Mesangial cell (primary cell): ENCODE measurements around the gene RPL28. TPM values are rescaled to one million over a fixed set of nuclear protein-coding genes. Genes with fewer than 3 reads are reported as not detected.

Experiments used
- total RNA-seq: library from RNA; depleted of rRNA; stranded (reverse); fragments of >200 nt; gene quantifications from 2 replicates; pipeline ENCODE4 v1.2.3, GENCODE V29; 2015

RPL28 gene
- 446 and 474 TPM in 2 replicates for total RNA-seq

DNA sequence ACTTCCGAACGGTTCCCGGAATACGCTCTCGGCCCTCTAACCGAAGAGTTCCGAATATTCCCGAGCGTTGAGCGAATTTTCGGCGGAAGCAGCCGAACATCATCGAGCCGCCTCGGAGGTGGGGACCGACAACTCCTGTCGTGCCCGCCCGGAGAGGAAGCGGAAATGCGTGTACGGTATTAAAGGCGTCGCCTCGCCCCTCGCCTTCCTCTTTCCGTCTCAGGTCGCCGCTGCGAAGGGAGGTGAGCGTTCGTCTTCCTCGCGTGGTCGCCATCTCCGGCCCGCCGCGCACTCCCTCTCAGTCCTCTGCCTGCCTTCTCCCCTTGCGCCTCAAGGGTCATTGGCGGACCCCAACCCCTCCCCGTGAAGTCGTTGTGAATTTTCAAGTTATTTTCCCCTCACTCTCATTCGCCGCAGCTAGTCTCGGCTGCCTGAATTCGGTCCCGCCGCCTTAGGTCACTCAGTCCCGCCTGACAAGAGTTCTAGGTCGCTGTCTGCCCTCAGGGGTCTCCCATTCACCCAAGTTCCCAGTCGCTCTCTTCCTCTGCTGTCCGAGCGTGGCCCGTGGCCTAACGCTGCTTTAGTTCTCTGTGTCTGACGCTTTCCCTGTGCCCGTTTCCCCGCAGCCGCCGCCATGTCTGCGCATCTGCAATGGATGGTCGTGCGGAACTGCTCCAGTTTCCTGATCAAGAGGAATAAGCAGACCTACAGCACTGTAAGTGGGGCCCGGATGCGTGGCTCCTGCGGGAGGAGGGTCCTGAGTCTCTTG is at the start of gene RPL28:
TSS of gene RPL28 (plus strand) at position 209 of the 769 bp plus-strand sequence. CDS start at position 635, 426 bp downstream.

DNA sequence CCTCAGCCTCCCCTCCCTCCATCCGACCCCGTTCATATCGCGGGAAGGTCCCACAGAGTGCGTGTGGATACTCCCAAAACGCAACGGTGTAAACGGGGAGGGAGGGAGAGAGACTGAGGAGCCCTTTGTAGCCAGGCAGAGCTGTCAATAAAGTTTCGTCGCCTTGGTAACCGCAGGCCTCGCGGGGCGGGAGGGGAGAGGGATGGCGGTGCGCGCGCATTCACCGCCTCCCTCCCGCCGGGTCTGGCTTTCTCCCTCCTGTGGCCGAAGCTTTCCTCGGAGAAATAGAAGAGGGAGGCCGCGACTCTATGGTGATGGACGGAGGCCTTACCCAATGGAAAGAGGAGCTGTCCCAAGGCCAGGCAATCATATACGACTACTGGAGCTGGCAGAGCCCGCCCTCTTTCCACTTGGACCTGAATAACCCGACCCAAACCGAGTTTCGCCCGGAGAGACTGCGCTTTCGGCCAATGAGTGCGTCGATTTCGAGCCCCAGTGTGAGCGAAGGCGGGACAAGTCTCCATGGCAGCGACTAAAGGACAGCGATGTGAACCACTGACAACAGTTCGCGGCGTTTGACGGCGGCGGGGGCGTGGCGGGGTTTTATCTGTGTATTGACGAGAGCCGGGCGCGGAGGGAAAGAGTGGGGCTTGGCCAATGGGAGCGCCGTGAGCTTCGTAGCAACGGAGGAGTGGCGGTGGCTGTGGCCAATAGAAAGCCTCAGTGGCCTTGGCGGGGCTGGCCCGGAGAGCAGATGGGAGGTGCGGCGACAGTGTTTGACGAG is 46.4 kb upstream of the RPL28 start, which contains the start of gene KMT5C:
TSS of gene KMT5C (plus strand) at position 772 of the 784 bp plus-strand sequence. CDS start 2,061 bp downstream, outside the sequence.

DNA sequence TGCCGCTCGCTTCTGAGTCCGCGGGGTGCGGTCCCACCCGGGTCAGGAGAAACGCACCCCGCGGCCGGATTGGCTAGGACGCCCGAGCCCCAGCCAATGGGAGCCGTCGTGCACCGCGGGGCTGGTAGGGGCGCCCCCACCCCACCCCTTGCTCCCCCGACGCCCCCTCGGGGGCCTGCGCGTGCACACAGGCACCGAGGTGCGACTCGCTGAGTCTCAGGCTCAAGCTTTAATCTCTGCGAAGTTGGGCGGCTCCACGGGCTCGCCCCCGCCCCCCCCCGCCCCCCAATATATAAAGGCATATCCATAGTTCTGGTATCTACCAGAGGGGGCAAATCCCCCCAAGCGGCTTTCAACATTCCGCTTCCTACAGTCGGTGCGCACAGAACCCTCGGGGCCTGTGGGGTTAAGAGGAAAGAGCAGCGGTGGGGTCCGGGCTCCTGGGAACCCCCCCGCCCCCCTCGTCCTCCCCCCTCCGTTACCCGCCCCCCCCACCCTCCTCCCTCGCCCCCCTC is 31.0 kb upstream of the RPL28 start, which contains the start of gene COX6B2:
TSS of gene COX6B2 (minus strand) at position 22 of the 515 bp plus-strand sequence. CDS start 198 bp downstream, outside the sequence.

DNA sequence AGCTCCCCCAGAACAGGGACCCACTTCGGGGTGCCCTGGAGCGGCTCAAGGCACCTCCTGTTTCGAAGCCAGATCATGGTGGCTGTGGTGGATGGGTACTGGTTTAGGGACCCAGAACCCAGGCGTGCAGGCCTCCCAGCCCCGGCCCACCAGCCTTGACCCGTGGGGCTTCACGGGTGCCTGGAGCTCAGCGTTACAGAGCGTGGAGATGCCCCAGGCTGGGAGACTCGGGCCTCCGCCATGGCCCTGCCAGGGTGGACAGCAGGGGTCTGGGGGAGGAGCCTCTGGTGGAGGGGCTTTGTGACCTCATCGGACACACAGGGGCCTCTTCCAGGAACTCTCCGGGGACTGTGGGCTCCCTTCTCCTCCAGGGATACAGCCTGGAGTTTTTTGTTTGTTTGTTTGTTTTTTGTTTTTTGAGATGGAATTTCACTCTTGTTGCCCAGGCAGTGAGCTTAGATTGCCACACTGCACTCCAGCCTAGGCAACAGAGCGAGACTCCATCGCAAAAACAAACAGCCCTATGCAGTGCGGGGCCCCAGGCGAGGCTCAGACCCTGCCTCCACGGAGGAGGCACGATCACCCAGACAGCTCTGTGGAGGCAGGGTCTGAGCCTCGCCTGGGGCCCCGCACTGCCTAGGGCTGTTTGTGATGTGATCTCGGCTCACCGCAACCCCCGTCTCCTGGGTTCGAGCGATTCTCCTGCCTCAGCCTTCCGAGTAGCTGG is 22.6 kb upstream of the RPL28 start, which contains the start of gene GARIN5B:
TSS of gene GARIN5B (minus strand) at position 271 of the 727 bp plus-strand sequence. CDS start at position 77, 194 bp downstream.

DNA sequence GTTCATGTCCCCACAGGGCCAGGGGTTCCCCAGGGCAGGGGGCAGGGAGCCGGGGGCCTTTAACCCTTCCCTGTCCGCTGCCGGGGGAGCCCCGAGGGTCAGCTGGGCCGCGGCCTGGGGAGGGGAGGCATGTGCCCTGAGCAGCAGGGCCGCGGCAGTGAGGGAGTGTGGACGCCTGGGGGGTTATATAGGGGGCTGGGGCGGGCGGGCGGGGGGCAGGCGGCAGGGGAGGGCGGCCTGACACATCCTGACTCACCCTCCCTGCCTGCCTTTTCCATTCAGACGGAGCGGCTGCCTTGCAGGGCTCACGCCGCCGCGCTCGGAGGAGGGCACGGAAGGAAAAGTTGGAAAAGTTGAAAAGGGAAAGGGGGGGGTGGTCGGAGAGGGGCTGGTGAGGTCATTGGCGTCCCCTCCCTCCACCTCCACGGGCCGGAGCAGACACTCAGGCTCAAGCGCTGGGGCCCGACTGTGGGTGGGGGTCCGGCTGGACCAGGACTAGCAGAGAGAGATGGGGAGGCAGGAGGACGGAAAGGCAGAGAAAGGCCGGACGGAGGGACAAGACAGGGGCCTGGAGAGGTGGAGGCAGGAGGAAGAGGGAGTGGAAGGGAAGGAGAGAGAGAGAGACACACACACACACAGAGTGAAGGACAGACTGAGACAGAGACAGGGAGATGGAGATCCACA is 15.3 kb upstream of the RPL28 start, which contains the start of gene IL11:
TSS of gene IL11 (minus strand) at position 159 of the 684 bp plus-strand sequence. CDS start at position 6, 153 bp downstream.

DNA sequence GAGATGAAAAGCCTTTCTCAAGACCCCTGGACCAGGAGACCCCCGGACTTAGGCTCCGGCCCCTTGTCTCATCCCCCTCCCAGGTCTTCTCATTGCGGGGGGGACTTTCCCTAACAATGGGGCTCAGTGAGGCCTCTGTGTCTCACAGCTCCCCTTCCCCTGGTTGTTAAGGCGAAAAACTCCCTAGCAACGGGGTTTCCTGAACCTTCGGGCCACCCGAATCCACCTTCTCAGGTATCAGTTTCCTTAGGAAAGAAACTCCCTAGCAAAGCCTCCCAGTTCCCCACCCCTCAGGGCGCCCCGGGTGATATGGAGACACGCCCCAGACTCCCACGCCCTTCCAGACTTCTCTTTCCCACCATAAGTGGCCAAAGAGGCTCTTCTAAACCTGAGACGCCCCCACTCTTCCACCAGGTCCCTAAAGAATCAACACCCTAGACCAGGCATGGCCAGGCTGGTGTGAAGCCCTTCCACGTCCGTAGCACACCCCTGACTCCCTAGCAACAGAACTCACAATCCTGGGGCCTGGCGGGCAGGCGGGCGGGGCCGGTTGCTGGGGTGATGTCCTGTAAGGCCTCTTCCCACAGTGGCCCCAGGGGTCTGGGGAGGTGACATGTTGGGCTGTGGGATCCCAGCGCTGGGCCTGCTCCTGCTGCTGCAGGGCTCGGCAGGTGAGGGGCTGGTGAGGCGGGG is 9.3 kb upstream of the RPL28 start, which contains the start of gene TMEM190:
TSS of gene TMEM190 (plus strand) at position 586 of the 693 bp plus-strand sequence. CDS start at position 614, 28 bp downstream.

DNA sequence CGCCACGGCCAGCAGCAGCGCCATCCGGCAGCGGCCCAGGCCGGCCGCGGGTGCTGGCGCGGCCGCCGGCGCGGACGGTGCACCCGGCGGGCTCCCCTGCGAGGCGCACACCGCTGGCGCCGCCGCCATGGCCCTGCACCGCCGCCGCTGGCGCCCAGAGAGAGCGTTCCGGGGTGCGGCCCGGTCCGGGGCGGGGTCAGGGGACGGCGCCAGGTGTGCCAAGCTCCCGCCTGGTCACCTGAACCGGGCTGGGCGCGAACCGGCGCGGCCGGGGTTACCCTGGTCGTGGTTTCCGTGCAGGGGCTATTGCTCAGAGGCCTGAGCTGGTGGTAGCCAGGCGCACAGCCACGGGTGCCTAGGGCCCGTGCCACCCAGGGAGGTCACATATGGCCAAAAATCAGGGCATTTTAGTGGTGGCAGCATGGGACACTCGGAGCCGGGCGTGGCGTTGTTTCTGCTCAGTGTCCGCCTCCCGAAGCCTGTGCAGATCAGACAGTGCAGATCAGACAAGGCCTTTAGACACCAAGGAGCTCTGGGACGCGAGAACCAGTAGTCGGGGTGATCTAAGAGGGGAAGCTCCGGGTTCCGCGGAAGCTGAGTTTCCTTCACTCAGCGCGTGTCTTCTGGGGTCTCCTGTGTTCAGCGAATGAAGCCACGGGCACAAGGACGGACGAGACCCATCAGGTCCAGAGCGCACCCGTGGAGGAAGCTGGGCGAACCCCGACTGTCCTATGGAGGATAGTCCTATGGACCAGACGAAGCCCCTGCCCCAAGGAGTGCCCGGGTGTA is 1.4 kb upstream of the RPL28 start, which contains the start of gene TMEM238:
TSS of gene TMEM238 (minus strand) at position 162 of the 789 bp plus-strand sequence. CDS start at position 129, 33 bp downstream.

DNA sequence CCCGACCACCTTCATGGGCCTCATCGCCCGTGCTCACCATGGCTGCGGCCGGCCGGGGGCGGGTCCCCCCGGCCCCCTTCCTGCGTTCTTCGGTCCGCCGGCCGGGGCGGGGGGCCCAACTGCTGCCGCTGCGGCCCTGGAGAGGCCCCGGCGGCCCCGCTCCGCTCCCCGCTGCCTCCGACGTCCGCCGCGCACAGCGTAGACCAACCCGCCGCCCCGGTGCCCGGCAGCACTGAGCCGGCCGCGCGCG is 21.7 kb downstream of the RPL28 start, which contains the start of gene UBE2S:
TSS of gene UBE2S (minus strand) at position 239 of the 250 bp plus-strand sequence. CDS start at position 40, 199 bp downstream.

DNA sequence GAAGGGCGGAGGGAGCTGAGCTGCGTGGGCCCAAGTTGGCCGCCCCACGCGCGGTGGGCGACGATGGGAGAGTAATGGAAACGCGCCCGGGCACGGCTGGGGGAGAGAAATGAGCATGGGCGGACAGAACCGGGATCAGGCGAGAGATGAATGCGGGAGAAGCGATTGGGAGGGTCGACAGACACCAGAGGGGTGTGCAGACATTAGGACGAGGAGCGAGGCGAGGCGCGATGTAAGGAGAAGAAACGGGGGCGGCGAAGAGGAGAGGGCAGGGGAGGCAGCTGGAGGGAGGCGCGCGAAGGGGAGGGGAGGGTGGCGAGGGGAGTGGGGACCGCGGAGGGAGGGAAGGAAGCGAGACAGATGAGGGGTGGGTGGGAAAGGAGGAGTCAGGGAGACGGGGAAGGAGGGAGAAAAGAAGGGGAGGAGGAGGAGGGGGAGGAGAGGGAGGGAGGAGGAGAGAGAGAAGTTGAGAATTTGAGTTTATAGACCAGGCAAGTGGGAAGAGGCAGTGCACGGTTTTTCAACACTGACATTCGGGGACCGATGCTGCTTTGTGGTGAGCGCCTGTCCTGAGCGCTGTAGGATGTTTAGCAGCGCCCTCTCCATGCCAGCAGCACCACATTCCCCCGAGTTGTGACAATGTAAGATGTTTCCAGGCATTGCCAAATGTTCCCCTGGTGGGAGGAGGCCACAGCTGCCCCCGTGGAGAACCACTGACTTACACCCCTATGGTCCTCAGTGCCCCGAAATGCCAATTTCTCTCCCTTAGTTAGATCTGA is 57.5 kb downstream of the RPL28 start, which contains the start of gene SHISA7:
TSS of gene SHISA7 (minus strand) at position 256 of the 779 bp plus-strand sequence. CDS start 437 bp downstream, outside the sequence.

Other genes starting within 250 kb of the RPL28 start
- 0.65 and 5.2 TPM in 2 replicates for gene TNNT1, start 236.7 kb upstream of the RPL28 start, total RNA-seq
- gene TNNI3, start 228.2 kb upstream of the RPL28 start, total RNA-seq = 1.9 TPM in 1 of 2 replicates, not detected in the other
- gene DNAAF3, start 219.3 kb upstream of the RPL28 start, total RNA-seq = 0.65 and 6.7 TPM in 2 replicates
- gene SYT5, start 205.6 kb upstream of the RPL28 start, total RNA-seq = 0.38 TPM in 1 of 2 replicates, not detected in the other
- gene PTPRH, start 176.4 kb upstream of the RPL28 start, total RNA-seq = 0.81 and 3.7 TPM in 2 replicates
- 2.4 TPM in 2 replicates for gene TMEM86B, start 157.2 kb upstream of the RPL28 start, total RNA-seq
- gene PPP6R1, start 126.9 kb upstream of the RPL28 start, total RNA-seq = 56.5 and 70.4 TPM in 2 replicates
- gene HSPBP1, start 105.8 kb upstream of the RPL28 start, total RNA-seq = 45.9 and 63.2 TPM in 2 replicates
- gene BRSK1, start 101.9 kb upstream of the RPL28 start, total RNA-seq = 5.7 and 7.8 TPM in 2 replicates
- gene TMEM150B, start 60.6 kb upstream of the RPL28 start, total RNA-seq = not detected in 2 replicates
- gene KMT5C, start 46.1 kb upstream of the RPL28 start, total RNA-seq = 9.9 and 14.8 TPM in 2 replicates
- gene COX6B2, start 31.2 kb upstream of the RPL28 start, total RNA-seq = 1.0 TPM in 1 of 2 replicates, not detected in the other
- gene GARIN5B, start 22.7 kb upstream of the RPL28 start, total RNA-seq = 0.13 TPM in 1 of 2 replicates, not detected in the other
- 3.3 and 25.3 TPM in 2 replicates for gene IL11, start 15.5 kb upstream of the RPL28 start, total RNA-seq
- gene TMEM190, start 9.1 kb upstream of the RPL28 start, total RNA-seq = 1.8 TPM in 1 of 2 replicates, not detected in the other
- gene TMEM238, start 1.6 kb upstream of the RPL28 start, total RNA-seq = 1.5 and 3.3 TPM in 2 replicates
- 61.7 and 400 TPM in 2 replicates for gene UBE2S, start 21.9 kb downstream of the RPL28 start, total RNA-seq
- under 0.01 TPM in 1 of 2 replicates, not detected in the other for gene SHISA7, start 57.4 kb downstream of the RPL28 start, total RNA-seq
- gene ISOC2, start 75.7 kb downstream of the RPL28 start, total RNA-seq = 102 and 133 TPM in 2 replicates
- not detected in 2 replicates for gene C19orf85, start 78.8 kb downstream of the RPL28 start, total RNA-seq
- 8.8 and 19.0 TPM in 2 replicates for gene ZNF628, start 90.7 kb downstream of the RPL28 start, total RNA-seq
- gene NAT14, start 99.3 kb downstream of the RPL28 start, total RNA-seq = 27.2 and 76.3 TPM in 2 replicates
- gene SSC5D, start 102.5 kb downstream of the RPL28 start, total RNA-seq = 0.81 and 34.0 TPM in 2 replicates
- gene SBK2, start 151.2 kb downstream of the RPL28 start, total RNA-seq = 2.4 and 7.9 TPM in 2 replicates
- 0.13 and 0.16 TPM in 2 replicates for gene SBK3, start 159.6 kb downstream of the RPL28 start, total RNA-seq
- gene ZNF579, start 194.9 kb downstream of the RPL28 start, total RNA-seq = 10.8 and 25.7 TPM in 2 replicates
- gene FIZ1, start 213.6 kb downstream of the RPL28 start, total RNA-seq = 6.0 and 8.5 TPM in 2 replicates
- 18.4 and 25.5 TPM in 2 replicates for gene ZNF524, start 214.4 kb downstream of the RPL28 start, total RNA-seq
- 4.6 and 12.7 TPM in 2 replicates for gene ZNF865, start 219.7 kb downstream of the RPL28 start, total RNA-seq
- gene ZNF784, start 238.6 kb downstream of the RPL28 start, total RNA-seq = 3.7 and 6.7 TPM in 2 replicates